Activated T-cell treated with anti-CD3 and anti-CD28 coated beads for 24 hours (primary cell): ENCODE data around the gene DDX1.

Experiments used
- DNase-seq: peaks from one replicate; pipeline ENCODE4 v3.0.0-alpha.2; 2020; ENCODE audit warnings: low read depth

Gene DDX1

DNA sequence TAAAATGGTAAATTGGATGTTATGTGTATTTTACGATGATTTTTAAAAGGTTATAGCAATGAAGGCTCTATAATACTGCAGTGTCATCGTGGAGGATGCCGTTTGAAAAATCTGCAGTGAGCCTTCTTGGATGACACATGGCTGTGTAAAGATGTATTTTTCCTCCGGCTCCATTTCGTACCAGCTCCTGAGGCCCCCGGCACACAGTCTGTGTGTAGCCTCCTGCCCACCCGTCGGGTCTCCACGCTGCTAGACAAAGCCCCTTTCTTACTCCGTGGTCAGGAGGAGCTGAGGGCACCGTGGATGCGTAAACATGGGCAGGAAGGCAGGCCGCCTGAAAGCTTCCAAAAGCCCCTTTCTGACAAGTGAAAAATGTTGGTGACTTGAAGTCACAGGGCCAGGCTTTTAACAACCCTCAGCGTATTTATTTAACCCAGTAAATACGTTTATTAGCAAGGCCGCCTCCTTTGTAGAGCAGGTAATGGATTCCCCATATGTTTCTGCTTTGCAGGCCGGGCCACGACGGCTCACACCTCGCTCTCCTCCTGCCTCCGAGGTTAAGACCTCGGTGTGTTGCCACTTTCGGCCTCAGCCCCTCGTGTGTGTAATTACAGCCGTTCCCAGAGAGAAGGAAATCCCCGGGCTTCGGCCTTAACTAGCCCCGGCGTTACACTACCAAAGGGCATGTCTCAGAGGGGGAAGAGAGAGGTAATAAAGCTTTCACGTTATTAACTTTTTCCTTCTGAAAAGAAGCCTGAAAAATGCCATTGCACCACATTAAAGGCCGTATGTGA is 72.8 kb downstream of the DDX1 start:
- no peak for DNase-seq

DNA sequence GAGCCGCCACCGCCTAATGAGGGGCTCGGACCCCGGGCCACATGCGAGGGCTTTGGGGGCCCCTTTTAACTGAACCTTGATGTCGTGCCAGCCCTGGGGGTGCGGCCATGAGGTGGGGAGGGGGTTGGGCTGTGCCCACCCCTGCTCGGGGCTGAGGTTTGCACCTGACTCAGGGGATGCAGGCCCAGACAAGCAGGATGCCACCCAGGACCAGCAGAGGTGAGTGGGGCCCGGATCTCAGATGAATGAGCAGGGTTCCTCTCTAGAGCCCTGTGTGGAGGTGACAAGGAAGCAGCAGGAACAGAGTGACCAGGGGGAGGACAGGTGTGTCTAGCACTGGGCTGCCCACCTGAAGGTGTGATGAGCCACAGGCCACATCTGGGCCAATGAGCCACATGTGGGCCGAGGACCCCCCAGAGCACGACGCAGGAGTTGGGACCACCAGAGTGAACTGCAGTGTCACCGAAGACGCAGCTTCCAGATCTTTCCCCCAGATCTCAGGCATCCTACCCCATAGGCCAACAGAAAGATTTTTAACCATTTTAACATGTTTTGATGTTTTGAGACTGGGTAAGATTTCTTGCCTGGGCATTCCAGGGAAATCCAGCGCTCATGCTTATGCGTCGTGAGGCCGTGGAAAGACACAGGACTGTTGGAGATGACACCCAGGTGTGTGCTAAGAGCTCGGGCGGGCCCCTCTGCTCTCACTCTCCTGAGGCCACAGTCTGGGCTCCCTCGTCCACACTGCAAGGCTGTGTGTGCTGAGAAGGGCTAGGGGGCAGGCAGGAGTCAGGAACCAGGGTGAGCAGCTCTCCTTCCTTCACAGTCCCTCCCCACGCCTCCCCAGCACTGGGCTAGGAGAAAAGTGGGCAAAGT is 73.6 kb downstream of the DDX1 start:
- no peak for DNase-seq

DNA sequence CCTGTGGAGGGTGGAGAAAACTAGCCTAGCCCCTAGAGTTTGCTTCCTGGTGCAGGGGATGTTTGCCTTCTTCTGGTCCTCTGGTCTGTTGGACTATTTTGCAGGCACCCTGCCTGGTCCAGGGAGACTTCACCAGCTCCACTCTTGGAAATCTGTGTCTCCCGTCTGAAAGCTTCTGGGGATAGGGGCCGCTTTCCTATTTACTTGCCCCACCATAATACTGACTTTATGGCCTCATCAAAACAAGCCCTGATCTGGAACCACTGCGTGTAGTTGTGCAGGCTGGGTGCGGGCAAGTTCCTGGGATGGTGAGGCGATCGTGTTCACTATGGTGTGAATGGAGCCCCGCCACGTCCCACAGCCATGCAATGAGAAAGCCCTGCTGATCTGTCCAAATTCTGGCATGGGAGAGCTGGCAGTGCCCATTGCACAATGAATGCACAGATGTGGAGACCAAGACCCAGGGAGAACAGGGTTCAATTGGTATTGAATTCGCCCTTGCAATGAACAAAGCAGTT is 74.3 kb downstream of the DDX1 start:
- DNase-seq = no peak

DNA sequence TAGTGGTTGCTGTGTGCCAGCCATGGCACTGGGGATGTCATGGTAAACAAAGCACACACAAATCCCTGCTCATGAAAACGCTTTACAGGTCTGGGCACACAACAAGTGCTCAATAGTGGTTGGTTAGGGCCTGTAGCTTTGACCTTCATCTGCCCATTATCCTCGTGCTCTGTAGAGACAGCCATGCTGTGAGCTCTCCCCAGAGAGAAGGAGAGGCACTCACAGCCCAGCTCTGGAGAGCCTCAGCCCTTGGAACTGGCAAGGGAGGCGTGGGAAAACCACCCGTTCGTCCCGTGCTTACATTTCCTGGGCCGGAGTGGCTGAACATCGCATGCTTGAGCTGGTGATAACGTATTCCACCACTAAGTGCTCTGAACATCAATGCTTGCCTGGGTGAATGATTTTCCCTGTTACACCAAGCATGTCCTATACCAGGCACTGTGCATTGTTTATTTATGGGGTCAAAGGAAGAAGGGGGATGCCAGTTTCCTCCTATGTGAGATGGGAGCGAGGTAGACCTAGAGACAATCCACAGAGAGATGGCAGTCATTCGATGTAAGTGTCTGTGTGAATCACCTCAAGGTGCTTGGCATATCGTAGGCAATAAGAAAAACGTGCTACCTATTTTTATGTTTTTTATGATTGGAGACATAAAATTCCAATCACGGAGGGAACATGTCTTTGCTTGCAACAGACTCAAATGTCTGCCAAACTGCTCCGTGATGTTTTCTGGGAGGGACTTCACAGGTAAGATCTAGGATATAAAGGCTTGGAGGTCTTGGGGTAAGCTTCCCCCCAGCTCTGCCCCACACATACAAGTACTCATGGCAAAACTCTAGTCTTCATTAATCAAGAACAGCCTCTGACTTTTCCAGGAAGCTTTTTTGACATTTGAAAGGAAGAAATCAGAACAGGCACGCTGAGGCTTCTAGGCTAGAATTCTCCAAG is 75.5 kb downstream of the DDX1 start:
- DNase-seq = no peak

DNA sequence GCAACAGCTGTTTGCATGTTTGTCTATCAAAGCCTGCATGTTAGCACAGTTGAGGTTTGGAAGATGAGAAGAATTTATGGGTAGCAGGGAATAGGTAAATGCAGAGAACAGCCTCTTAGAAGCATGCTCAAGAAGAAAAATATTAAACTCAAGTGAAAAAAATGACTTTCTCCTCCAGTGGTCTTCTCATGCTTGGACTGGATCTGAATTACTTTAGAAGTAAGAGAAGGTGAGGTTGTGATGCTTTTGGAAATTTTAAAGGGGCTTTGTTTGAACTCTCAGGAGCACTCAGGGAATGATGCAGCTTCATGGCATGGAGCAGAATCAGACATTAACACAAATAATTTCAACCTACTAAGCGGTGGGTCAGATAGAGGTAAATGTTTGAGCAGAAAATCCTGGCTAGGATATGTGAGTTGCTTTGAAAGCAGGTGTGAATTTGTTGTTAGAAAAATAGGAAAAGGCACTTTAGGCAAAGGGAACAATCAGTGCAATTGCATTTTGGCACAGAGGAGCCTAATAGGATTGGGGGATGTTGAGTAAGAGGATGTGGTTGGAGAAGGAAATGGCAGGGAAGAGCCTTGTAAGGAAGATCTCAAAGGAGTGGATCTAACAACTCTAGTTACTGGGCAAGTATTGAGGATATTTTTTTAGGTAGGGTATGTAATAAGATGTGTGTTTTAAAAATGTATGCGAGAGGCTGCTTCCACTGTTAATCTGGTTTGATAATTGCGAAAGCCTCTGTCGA is 76.3 kb downstream of the DDX1 start:
- DNase-seq = no peak

DNA sequence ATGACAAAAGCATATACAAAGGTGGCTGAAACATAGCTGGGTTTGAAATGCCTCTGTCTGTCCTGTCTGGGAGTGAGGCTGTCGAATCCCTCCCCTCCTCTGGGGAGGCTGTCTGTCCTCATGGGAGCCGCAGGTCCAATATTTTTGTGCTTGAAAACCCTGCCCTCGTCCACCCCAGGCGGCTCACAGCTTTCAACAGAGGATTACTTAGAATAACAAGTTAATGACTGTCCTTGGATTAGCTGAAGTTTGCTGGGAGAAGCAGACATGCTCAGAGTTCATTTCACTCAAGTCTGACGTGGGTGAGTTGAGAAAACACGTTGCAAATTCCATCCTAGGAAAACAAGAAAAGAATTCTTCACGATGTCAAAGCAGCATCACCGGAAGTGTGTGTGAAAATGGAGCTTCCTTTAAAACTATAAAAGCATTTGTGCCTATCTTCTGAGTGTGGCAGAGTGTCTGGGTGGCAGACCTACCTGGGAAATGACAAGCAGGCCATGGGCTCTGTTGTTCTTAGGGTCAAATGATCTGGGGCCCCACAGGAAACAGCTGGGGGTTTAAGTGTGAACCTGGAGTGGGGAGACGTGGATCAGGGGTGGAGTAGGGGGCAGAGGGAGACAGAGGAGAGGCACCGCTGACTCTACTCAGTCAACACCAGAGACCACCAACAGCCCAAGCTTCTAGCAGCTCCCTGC is 77.1 kb downstream of the DDX1 start:
- no peak for DNase-seq

DNA sequence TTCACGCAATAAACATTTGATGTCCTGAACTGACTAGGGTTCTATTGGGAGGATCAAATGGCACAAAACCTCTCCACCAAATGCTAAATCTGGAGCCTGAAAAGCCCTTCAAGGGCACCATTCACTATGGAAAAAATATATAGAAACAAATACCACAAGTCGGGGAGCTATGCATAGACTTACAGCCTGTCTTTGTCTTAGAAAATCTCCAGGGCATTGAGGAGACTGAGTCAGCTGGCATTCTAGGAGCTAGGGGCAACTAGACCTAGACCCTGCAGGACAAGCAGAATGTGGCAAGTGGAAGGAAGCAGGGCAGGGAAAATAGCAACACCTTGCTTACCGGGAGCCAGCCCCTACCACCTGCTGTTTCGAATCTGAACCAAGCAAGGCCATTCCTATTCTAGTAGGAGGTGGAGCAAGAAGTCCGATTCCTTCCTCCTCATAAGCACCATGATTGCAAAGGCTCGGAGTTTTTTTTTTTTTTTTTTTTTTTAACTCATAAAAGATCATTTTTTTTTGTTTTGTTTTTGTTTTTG is 77.8 kb downstream of the DDX1 start:
- no peak for DNase-seq

DNA sequence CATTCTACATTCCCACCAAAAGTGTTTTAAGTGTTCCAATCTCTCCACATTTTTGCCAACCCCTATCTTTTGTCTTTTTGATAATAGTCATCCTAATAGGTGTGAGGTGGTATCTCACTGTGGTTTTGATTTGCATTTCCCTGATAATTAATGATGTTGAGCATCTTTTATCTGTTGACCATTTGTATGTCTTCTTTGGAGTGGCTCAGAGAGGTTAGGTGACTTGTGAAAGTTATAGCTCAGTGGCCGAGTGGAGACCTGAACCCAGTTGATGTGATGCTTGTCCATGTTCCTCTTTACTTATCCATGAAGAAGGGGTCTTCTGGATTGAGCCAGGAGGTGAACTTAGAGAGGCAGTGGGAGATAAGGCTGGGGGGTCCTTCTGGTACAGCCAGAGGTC is 78.8 kb downstream of the DDX1 start:
- DNase-seq = no peak

DNA sequence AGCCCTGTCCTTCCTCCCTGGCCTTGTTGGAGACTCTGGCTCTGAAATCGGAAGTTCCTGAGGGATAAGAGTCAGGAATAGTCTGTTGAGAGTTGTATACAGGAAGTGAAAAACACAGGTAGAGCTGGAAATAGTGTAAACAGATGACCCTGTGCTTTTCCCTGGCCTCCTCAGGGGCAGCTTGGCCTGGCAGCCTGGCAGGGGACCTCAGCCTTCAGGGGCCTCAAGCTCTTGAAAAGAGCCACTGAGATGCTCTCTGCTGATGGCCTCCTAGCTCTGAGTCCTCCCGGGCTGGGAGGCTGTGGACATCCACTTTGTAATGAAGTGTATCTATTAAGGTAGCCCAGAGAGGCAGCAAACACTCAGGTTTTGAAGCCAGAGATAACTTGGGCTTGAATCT is 79.3 kb downstream of the DDX1 start:
- DNase-seq = no peak

DNA sequence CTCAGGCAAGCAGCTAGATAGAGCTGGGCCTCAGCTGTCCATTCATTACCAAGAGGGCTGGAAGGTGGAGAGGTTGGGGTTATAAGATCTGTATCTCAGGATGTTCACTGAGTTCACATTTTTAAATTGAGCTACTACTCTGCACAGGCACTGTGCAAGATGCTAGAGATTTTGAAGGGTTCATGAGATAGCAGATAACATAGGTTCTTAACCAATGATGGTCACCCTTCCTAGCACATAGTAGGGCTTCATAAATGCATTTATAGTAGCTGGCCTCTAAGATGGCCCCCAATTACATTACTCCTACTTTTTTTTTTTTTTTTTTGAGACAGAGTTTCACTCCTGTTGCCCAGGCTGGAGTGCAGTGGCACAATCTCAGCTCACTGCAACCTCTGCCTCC is 79.7 kb downstream of the DDX1 start:
- DNase-seq = no peak

DNA sequence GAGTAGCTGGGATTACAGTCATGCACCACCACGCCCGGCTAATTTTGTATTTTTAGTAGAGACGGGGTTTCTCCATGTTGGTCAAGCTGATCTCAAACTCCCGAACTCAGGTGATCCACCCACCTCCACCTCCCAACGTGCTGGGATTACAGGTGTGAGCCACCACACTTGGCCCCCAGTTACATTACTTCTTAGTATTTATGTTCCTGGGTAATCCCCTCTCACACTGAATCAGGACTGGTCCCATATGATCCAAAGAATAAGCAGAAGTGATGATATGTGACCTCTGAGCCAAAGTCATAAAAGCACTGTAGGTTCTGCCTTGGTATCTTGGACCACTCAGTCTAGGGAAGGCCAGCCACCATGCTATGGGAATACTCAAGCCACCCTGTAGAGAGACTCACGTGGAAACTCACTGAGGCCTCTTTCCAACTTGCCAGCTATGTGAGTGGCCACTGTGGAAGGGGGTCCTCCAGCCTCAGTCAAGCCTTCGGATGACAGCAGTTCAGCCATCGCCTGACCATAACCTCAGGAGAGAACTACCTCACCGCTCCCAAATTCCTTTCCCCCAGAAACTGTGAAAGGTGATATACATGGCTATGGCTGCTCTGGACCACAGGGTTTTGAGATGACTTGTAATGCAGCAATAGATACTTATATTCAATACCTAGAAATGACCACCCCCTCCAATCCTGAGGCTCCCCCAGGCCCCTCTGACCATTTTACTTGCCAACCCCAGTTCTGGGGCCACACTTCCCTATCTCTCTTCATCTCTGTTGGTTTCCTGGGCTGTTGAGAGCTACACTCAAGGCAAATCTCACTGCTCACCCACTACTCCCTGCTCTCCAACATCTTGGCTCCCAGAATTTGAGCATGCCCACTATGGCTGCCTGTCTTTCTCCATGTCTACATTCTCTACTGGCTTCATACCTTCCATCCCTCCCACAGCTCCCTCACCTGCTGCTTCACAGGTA is 80.5 kb downstream of the DDX1 start:
- DNase-seq = no peak

DNA sequence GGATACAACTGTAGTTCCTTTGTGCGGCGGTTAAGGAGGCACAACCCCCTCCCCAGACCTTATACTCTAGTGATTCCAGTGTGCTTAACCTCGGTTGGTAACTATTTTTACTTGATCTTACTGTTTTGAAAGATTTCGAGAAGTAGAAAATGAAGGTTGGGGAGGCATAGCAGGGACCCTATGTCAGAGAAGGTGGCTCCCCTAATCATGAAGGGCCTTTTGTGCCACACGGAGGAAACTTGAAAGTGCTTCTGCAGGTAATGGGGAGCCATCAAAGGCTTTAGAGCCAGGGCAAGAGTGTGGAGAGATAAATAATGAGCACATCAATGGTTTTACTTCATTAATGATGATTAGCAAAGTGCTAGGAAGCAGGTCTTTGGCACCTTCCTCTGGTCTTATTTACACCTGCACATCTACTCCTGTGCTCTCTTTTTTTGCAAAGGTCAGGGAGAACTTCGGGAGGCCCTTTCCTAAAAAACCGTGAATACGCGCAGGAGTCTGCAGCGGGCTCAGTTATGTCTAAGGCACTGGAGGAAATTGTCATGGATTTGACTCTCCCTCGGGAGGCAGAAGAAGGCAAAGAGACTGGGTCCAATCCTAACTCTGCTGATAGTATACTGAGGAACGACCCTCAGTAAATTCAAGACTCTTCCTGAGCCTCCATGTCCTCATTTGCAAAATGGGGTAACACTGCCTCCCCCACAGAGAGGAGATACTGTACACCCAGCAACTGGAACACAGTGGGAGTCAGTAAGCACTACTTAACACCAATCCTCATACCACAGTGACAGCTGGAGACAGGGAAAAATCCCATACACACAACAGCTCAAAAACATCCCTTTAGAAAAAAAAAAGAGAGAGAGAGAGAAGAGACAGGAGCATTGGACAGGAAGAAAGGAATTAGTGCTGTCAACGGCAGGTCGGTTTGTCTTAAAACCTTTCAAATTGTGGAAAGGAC is 81.6 kb downstream of the DDX1 start:
- DNase-seq = no peak

DNA sequence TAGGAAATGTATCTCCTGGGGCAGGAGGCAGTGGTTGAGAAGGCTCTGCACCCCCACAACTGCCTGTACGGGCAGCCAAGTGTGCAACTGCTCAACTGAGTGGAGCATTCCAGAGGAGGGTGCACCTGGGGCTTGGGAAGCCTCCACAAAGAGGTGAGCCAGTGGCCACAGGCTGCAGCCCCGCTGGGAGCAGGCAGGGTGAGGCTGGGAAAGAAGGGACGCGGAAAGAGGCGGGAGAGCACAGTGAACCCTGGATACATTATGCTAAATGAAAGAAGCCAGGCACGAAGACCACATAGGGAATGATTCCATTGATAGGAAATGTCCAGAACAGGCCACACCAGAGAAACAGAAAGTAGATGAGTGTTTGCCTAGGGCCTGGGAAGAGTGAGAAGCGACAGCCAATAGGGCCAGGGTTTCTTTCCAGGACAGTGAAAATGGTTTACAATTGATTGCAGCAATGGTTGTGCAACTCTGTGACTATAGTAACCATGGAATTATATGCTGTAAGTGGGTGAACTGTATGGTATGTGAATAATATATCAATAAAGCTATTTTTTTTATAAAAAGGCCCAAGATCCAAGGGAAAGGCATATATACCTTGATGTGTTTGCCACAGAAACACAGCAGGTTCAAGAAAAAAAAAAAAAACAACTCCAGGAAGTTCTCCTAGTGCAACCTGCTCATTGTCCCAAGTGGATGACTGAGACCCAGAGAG is 82.4 kb downstream of the DDX1 start:
- no peak for DNase-seq

DNA sequence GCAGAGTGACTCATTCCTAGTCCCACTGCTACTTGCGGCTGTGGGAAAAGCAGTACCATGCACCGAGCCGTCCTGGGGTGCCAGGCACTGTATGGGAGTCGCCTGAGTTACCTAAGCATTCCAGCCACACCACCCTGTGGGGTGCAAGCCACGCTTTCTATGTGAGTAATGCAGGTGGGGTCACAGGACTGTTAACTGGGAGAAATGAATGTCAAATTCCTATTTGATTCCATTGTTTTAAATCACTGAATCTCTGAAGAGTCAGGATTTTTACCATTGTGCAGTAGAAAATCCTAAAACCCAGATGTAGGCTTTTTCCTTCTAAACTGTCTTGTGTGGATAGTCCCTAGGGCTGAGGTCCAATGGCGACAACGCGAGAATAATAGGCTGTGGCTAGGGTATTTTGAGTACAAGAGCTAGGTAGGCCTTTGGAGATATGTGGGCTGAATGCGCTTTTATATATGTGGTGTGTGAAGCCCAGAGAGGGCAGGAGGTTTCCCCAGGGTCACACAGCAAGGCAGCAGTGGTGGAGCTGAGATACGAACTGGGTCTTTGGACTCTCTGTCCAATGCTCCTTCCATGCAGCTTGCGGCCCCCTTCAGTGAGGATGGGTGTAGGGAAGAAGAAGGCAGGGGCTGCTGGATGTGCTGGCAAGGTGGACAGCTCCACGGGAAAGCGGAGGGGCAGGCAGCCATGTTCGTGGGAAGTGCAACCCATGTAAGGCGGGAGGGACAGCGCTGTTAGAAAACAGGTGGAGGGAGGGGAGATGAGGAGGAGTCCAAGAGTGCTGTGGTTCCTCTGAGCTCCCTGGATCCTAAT is 83.2 kb downstream of the DDX1 start:
- no peak for DNase-seq

DNA sequence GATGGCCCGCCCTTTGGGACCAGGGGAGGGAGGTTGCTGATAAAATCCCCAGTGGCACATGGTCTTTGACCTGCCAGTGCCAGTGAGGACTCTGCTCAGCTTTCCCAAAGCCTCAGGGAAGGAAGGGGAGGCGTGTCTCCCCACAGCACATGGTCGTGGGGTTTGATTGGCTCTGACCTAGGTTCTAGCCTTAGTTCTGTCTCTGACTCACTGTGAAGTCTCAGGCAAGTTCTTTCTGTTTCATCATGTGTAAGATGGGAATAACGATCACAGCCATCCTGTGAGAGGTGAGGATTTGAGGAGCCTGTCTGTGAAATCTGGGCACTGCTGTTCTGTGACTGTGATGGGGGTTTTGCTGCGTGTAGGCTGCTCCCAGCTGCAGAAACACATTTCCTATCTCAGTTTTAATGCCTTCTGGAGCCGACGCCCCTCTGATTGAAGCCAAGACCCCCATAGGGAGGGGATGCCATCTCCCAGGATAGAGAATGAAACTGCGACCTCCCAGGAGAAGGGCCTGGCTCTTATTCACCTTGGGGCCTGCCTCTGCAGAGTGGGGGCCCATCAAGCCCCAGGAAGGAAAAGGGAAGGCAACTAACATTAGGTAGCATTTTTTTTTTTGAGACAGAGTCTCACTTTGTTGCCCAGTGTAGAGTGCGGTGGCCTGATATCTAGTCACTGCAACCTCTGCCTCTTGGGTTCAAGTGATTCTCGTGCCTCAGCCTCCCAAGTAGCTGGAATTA is 84.0 kb downstream of the DDX1 start:
- no peak for DNase-seq
